Right lobe of liver (tissue), 4 donors: ENCODE results near the gene METTL17.

Experiments used
- CTCF ChIP-seq, 4 donors: fragments of 200-600 bp in 3 of 4; fragments of 450-650 bp in 1 of 4; IDR thresholded peaks; one replicate each; pipeline versions ENCODE4 v1.5.1 to v1.8.0; 2016 to 2022; ENCODE audit warnings: antibody characterized with exemption in 4 of 4, mild to moderate bottlenecking in 2 of 4
- POLR2A ChIP-seq: fragments of 450-650 bp; IDR thresholded peaks from one replicate; pipeline ENCODE4 v1.6.1; 2017; ENCODE audit warnings: antibody characterized with exemption, mild to moderate bottlenecking
- donor health status: DM: no; HTN: no; CAD: no.
- donor health status: DM: no; HTN: no; CAD: no.
- donor health status: DM: no; HTN: yes; CAD: no.

GRCh38 chr14:20998139-20998538, 8.4 kb downstream of the METTL17 start:
- TF ChIP-seq CTCF (IDR thresholded peaks at IDR 0.05), result no peak
- no peak for TF ChIP-seq POLR2A
